Measurements from ENCODE around the gene DCLK1.

DNA sequence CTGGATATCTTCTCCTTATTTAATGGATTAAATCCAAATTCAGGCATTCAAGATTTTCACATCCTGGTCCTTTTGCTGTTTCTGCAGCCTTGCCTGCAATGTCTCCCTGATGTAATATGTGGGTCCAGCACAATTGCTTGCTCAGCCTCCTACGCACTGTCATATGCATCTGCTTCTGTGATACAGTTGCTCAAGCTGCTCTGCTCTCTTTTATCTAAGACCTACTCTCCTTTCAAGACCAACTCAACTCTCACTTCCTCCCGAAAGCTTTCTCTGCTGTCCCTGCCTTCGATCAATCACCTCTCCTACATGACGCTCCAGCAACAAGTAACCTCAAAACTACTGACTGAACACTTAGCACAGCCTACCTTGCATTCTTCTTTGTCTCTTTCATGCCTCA, 138.2 kb downstream of the DCLK1 start:
- TF ChIP-seq CTCF (IDR thresholded peaks at IDR 0.05), result no peak
- no peak for TF ChIP-seq POLR2AphosphoS5 (IDR thresholded peaks at IDR 0.05)
- TF ChIP-seq EP300 (IDR thresholded peaks at IDR 0.05), result no peak
